HepG2 (cell line): Measurements from ENCODE around the gene SLC34A3. TPM values are rescaled to one million over a fixed set of nuclear protein-coding genes. Genes with fewer than 3 reads are reported as not detected.
A peak's percentile ranks its signal among the peaks of the same experiment; 100 is the strongest.

Experiments used
- ARID2 ChIP-seq: sonication (generic); formaldehyde crosslinking; IDR thresholded peaks from 2 replicates; pipeline ENCODE4 v1.8.1; 2022; ENCODE audit warnings: mild to moderate bottlenecking, missing genetic modification reagents, borderline replicate concordance
- MAFF ChIP-seq: IDR thresholded peaks from 2 replicates; pipeline ENCODE4 v1.6.1; 2011; ENCODE audit warnings: low read depth, low read length, improper control_type of control experiment
- MATR3 ChIP-seq: sonication (generic); formaldehyde crosslinking; IDR thresholded peaks from 2 replicates; pipeline ENCODE4 v1.4.0; 2020; ENCODE audit warnings: missing genetic modification reagents
- MBD4 ChIP-seq: IDR thresholded peaks from 2 replicates; pipeline ENCODE4 v1.6.1; 2012; ENCODE audit warnings: low read length, inconsistent platforms, borderline replicate concordance
- RAD51 ChIP-seq: fragments of 450-650 bp; IDR thresholded peaks from 2 replicates; pipeline ENCODE4 v1.6.1; 2016; ENCODE audit warnings: borderline replicate concordance
- SP5 ChIP-seq: IDR thresholded peaks from 2 replicates; pipeline ENCODE4 v1.6.1; 2016; ENCODE audit warnings: low read depth, borderline replicate concordance
- ZFP36 ChIP-seq: fragments of 150-350 bp; IDR thresholded peaks from 2 replicates; pipeline ENCODE4 v1.6.1; 2018; ENCODE audit warnings: borderline replicate concordance, low read length, low read depth; ENCODE audit not compliant: partially characterized antibody
- ZFP90 ChIP-seq: sonication (generic); formaldehyde crosslinking; IDR thresholded peaks from 2 replicates; pipeline ENCODE4 v1.8.0; 2022; ENCODE audit warnings: missing genetic modification reagents, mild to moderate bottlenecking, inconsistent platforms, borderline replicate concordance
- ZNF562 ChIP-seq: sonication (generic); formaldehyde crosslinking; IDR thresholded peaks from 2 replicates; pipeline ENCODE4 v1.8.0; 2022; ENCODE audit warnings: missing genetic modification reagents, borderline replicate concordance
- polyA plus RNA-seq, 8 experiments: library from polyadenylated mRNA; depleted of rRNA in 3 of 8; stranded (reverse) in 7 of 8; unstranded in 1 of 8; fragments of >200 nt; fragmentation: Illumina TruSeq in 4 of 8; extraction: Trizol in 4 of 8; gene quantifications; 2 replicates each; pipeline versions ENCODE4 v1.2.1 to v1.2.3, GENCODE V29; 2011 to 2016; ENCODE audit warnings: low read depth in 4 of 8, missing spikeins in 1 of 8, mixed read lengths in 1 of 8; ENCODE audit not compliant: insufficient read depth in 1 of 8
- total RNA-seq, 5 experiments: library from RNA; depleted of rRNA; stranded (reverse); fragments of >200 nt; fragmentation: Illumina TruSeq; extraction: Trizol; gene quantifications; 2 replicates each; pipeline ENCODE4 v1.2.3, GENCODE V29; 2016; ENCODE audit warnings: low read depth in 1 of 5
- TF ChIP-seq, protein P1 (sequence below): sonication (generic); formaldehyde crosslinking; IDR thresholded peaks from 2 replicates; pipeline ENCODE4 v1.4.0; 2020; ENCODE audit warnings: missing genetic modification reagents
- TF ChIP-seq, protein P2 (sequence below): sonication (generic); formaldehyde crosslinking; conservative IDR thresholded peaks from 2 replicates; pipeline ENCODE4 v1.5.0; 2020; ENCODE audit warnings: missing genetic modification reagents
- TF ChIP-seq, protein P3 (sequence below): sonication (generic); formaldehyde crosslinking; IDR thresholded peaks from 2 replicates; pipeline ENCODE4 v1.4.0; 2020; ENCODE audit warnings: mild to moderate bottlenecking, missing genetic modification reagents
- TF ChIP-seq, protein P4 (sequence below): sonication (generic); formaldehyde crosslinking; IDR thresholded peaks from 2 replicates; pipeline ENCODE4 v1.5.0; 2020; ENCODE audit warnings: missing genetic modification reagents, mild to moderate bottlenecking, borderline replicate concordance
- TF ChIP-seq, protein P5 (sequence below): sonication (generic); formaldehyde crosslinking; conservative IDR thresholded peaks from 2 replicates; pipeline ENCODE4 v1.4.0; 2020; ENCODE audit warnings: missing genetic modification reagents
- TF ChIP-seq, protein P6 (sequence below): sonication (generic); formaldehyde crosslinking; conservative IDR thresholded peaks from 2 replicates; pipeline ENCODE4 v1.4.0; 2020; ENCODE audit warnings: missing genetic modification reagents
- TF ChIP-seq, protein P7 (sequence below): sonication (generic); formaldehyde crosslinking; IDR thresholded peaks from 2 replicates; pipeline ENCODE4 v1.8.0; 2022; ENCODE audit warnings: mild to moderate bottlenecking, missing genetic modification reagents, borderline replicate concordance

The SLC34A3 gene
- total and polyA plus RNA-seq, 2 of the 13 experiments (the other 11 are each of a cell fraction or from before 2014, with no cell fraction given), result 0.07 to 1.0 TPM

DNA sequence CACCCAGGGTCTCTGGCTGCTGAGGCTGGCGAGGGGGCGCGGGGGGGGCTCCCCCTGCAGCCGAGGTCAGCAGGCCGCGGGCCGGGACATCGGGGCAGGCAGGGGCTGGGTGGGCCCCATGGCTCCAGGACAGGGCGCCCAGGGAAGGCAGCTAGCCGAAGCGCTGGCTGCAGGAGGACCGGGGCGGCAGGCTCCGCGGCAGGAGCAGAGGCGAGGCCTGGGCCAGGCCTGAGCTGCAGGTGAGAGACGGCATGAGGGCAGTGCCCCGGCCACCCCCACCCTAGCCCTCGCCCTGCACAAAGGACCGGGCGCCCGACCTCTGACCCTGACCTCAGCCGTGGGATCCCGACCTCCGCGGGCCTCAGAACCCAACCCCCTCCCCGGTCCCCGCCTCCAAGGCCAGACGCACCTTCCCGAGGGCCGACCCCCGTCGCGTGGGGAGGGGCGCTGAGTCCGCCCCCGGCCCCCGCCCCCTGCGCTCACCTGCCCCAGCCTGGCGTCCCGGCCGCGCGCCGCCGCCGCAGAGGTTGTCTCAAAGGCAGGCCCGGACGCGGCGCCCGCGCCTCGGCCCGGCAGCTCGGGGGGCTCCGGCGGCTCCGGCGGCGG is 9.1 kb upstream of the SLC34A3 start (continued):
- TF ChIP-seq, protein P1, sequence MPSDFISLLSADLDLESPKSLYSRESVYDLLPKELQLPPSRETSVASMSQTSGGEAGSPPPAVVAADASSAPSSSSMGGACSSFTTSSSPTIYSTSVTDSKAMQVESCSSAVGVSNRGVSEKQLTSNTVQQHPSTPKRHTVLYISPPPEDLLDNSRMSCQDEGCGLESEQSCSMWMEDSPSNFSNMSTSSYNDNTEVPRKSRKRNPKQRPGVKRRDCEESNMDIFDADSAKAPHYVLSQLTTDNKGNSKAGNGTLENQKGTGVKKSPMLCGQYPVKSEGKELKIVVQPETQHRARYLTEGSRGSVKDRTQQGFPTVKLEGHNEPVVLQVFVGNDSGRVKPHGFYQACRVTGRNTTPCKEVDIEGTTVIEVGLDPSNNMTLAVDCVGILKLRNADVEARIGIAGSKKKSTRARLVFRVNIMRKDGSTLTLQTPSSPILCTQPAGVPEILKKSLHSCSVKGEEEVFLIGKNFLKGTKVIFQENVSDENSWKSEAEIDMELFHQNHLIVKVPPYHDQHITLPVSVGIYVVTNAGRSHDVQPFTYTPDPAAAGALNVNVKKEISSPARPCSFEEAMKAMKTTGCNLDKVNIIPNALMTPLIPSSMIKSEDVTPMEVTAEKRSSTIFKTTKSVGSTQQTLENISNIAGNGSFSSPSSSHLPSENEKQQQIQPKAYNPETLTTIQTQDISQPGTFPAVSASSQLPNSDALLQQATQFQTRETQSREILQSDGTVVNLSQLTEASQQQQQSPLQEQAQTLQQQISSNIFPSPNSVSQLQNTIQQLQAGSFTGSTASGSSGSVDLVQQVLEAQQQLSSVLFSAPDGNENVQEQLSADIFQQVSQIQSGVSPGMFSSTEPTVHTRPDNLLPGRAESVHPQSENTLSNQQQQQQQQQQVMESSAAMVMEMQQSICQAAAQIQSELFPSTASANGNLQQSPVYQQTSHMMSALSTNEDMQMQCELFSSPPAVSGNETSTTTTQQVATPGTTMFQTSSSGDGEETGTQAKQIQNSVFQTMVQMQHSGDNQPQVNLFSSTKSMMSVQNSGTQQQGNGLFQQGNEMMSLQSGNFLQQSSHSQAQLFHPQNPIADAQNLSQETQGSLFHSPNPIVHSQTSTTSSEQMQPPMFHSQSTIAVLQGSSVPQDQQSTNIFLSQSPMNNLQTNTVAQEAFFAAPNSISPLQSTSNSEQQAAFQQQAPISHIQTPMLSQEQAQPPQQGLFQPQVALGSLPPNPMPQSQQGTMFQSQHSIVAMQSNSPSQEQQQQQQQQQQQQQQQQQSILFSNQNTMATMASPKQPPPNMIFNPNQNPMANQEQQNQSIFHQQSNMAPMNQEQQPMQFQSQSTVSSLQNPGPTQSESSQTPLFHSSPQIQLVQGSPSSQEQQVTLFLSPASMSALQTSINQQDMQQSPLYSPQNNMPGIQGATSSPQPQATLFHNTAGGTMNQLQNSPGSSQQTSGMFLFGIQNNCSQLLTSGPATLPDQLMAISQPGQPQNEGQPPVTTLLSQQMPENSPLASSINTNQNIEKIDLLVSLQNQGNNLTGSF, result no peak
- TF ChIP-seq MAFF (no peak), SP5 (CRISPR knock-in tag) (peak; percentile 72), ARID2 (CRISPR knock-in tag) (no peak), RAD51 (no peak), ZNF562 (CRISPR knock-in tag) (no peak), MATR3 (CRISPR knock-in tag) (no peak), ZFP90 (CRISPR knock-in tag) (no peak), ZFP36 (no peak), MBD4 (no peak)
- TF ChIP-seq, protein P2, sequence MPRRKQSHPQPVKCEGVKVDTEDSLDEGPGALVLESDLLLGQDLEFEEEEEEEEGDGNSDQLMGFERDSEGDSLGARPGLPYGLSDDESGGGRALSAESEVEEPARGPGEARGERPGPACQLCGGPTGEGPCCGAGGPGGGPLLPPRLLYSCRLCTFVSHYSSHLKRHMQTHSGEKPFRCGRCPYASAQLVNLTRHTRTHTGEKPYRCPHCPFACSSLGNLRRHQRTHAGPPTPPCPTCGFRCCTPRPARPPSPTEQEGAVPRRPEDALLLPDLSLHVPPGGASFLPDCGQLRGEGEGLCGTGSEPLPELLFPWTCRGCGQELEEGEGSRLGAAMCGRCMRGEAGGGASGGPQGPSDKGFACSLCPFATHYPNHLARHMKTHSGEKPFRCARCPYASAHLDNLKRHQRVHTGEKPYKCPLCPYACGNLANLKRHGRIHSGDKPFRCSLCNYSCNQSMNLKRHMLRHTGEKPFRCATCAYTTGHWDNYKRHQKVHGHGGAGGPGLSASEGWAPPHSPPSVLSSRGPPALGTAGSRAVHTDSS (CRISPR knock-in tag), result no peak
- TF ChIP-seq, protein P3, sequence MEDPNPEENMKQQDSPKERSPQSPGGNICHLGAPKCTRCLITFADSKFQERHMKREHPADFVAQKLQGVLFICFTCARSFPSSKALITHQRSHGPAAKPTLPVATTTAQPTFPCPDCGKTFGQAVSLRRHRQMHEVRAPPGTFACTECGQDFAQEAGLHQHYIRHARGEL (CRISPR knock-in tag), result no peak
- TF ChIP-seq, protein P4, sequence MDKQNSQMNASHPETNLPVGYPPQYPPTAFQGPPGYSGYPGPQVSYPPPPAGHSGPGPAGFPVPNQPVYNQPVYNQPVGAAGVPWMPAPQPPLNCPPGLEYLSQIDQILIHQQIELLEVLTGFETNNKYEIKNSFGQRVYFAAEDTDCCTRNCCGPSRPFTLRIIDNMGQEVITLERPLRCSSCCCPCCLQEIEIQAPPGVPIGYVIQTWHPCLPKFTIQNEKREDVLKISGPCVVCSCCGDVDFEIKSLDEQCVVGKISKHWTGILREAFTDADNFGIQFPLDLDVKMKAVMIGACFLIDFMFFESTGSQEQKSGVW (CRISPR knock-in tag), result no peak
- TF ChIP-seq, protein P5, sequence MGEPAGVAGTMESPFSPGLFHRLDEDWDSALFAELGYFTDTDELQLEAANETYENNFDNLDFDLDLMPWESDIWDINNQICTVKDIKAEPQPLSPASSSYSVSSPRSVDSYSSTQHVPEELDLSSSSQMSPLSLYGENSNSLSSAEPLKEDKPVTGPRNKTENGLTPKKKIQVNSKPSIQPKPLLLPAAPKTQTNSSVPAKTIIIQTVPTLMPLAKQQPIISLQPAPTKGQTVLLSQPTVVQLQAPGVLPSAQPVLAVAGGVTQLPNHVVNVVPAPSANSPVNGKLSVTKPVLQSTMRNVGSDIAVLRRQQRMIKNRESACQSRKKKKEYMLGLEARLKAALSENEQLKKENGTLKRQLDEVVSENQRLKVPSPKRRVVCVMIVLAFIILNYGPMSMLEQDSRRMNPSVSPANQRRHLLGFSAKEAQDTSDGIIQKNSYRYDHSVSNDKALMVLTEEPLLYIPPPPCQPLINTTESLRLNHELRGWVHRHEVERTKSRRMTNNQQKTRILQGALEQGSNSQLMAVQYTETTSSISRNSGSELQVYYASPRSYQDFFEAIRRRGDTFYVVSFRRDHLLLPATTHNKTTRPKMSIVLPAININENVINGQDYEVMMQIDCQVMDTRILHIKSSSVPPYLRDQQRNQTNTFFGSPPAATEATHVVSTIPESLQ (CRISPR knock-in tag), result no peak
- TF ChIP-seq, protein P6, sequence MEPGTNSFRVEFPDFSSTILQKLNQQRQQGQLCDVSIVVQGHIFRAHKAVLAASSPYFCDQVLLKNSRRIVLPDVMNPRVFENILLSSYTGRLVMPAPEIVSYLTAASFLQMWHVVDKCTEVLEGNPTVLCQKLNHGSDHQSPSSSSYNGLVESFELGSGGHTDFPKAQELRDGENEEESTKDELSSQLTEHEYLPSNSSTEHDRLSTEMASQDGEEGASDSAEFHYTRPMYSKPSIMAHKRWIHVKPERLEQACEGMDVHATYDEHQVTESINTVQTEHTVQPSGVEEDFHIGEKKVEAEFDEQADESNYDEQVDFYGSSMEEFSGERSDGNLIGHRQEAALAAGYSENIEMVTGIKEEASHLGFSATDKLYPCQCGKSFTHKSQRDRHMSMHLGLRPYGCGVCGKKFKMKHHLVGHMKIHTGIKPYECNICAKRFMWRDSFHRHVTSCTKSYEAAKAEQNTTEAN (CRISPR knock-in tag), result no peak
- TF ChIP-seq, protein P7, sequence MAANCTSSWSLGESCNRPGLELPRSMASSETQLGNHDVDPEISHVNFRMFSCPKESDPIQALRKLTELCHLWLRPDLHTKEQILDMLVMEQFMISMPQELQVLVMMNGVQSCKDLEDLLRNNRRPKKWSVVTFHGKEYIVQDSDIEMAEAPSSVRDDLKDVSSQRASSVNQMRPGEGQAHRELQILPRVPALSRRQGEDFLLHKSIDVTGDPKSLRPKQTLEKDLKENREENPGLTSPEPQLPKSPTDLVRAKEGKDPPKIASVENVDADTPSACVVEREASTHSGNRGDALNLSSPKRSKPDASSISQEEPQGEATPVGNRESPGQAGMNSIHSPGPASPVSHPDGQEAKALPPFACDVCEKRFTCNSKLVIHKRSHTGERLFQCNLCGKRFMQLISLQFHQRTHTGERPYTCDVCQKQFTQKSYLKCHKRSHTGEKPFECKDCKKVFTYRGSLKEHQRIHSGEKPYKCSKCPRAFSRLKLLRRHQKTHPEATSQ (CRISPR knock-in tag), result no peak
